Gastroesophageal sphincter (tissue), 3 donors: ENCODE data around the gene SLC18A3.

Experiments used
- EP300 ChIP-seq: sonication (generic); formaldehyde crosslinking; IDR thresholded peaks from one replicate; pipeline ENCODE4 v1.6.1; 2017; ENCODE audit warnings: antibody characterized with exemption, mild to moderate bottlenecking
- POLR2A ChIP-seq, 2 donors: fragments of 450-650 bp; IDR thresholded peaks; one replicate each; pipeline ENCODE4 v1.6.1; 2017; ENCODE audit warnings: antibody characterized with exemption in 2 of 2, mild to moderate bottlenecking in 2 of 2, moderate library complexity in 1 of 2
- POLR2AphosphoS5 ChIP-seq: sonication (generic); formaldehyde crosslinking; IDR thresholded peaks from one replicate; pipeline ENCODE4 v1.6.1; 2017; ENCODE audit warnings: antibody characterized with exemption
- TF ChIP-seq, protein P1 (sequence below), 4 experiments: fragments of 200-600 bp in 2 of 4; fragments of 450-650 bp in 2 of 4; sonication (generic) in 1 of 4; IDR thresholded peaks; one replicate each; pipeline ENCODE4 v1.5.1; 2017 to 2019; ENCODE audit warnings: antibody characterized with exemption in 4 of 4, mild to moderate bottlenecking in 2 of 4, moderate library complexity in 2 of 4

DNA sequence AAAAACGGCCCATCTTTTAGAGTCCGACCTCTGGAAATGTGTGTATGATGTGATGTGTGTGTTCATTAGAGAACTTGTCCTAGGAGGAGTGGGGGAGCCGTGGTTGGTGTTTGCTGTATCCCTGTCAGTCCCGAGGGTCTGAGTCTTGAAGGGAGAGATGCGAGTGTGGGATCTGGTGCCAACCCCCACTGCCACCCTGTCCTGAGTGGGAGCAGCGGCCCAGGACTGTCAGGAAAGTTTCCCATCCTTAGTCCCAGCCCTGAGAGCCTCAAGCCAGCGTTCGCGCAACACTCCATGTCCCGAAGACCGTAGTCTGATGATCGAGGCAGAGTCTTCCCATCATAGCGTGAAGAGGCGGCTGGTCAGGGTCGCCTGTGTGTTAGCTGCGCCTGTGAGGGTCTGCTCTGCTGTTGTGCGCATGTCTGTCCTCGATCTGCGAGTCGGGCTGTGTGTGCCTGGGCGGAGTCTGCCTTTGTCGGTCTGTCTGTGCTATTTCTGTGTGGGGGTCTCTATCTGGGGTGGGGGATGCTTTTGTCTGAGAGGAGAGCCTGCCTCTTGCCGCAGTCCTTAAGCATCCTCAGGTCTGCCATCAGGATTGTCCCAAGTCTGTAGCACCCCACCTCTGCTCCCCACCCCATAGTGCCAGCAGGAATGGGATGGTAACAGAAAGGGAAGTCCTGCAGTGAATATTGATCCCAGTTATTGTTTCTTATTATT, 3.2 kb downstream of the SLC18A3 start:
- TF ChIP-seq POLR2A (IDR thresholded peaks at IDR 0.05) (no peak), POLR2AphosphoS5 (no peak), EP300 (no peak)
- TF ChIP-seq, protein P1, sequence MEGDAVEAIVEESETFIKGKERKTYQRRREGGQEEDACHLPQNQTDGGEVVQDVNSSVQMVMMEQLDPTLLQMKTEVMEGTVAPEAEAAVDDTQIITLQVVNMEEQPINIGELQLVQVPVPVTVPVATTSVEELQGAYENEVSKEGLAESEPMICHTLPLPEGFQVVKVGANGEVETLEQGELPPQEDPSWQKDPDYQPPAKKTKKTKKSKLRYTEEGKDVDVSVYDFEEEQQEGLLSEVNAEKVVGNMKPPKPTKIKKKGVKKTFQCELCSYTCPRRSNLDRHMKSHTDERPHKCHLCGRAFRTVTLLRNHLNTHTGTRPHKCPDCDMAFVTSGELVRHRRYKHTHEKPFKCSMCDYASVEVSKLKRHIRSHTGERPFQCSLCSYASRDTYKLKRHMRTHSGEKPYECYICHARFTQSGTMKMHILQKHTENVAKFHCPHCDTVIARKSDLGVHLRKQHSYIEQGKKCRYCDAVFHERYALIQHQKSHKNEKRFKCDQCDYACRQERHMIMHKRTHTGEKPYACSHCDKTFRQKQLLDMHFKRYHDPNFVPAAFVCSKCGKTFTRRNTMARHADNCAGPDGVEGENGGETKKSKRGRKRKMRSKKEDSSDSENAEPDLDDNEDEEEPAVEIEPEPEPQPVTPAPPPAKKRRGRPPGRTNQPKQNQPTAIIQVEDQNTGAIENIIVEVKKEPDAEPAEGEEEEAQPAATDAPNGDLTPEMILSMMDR (IDR thresholded peaks at IDR 0.05): no peak
